H1 (cell line): Measurements from ENCODE around the gene HLF. TPM values are rescaled to one million over a fixed set of nuclear protein-coding genes. Genes with fewer than 3 reads are reported as not detected.

Source experiments
- HDAC2 ChIP-seq, 2 experiments: fragments of 300-600 bp in 1 of 2; sonication (generic) in 1 of 2; IDR thresholded peaks; 2 replicates each; pipeline ENCODE4 v1.6.1; 2011 to 2012; ENCODE audit warnings: low read depth in 2 of 2, low read length in 2 of 2, mild to moderate bottlenecking in 2 of 2, moderate library complexity in 2 of 2, borderline replicate concordance in 1 of 2, inconsistent platforms in 1 of 2
- RBBP5 ChIP-seq: IDR thresholded peaks from 2 replicates; pipeline ENCODE4 v1.7.1; 2012; ENCODE audit warnings: low read depth, mild to moderate bottlenecking, inconsistent platforms, low read length, moderate library complexity, borderline replicate concordance
- polyA plus RNA-seq, 7 experiments: library from polyadenylated mRNA; depleted of rRNA in 3 of 7; stranded (reverse) in 5 of 7; unstranded in 2 of 7; fragments of >200 nt in 5 of 7; fragments of 200-250 nt in 2 of 7; gene quantifications; 1 replicate in 5 of 7; 2 replicates in 1 of 7; 4 replicates in 1 of 7; pipeline versions ENCODE4 v1.2.1 to v1.2.3, GENCODE V29; 2011 to 2013; ENCODE audit warnings: missing spikeins in 2 of 7, mixed read lengths in 2 of 7
- total RNA-seq: library from RNA; stranded (reverse); fragmentation: NEBNext Ultra II Directional; extraction: Animal tissue kit (Norgen Biotek cat#: 25700); gene quantifications from 2 replicates; pipeline ENCODE4 v1.2.1, GENCODE V29; 2021
- TF ChIP-seq, protein P1 (sequence below), 3 experiments: IDR thresholded peaks; 1 replicate in 2 of 3; 2 replicates in 1 of 3; pipeline versions ENCODE4 v1.5.1 to v1.6.1; 2011; ENCODE audit warnings: low read length in 3 of 3, mild to moderate bottlenecking in 3 of 3, inconsistent platforms in 2 of 3, low read depth in 1 of 3, moderate library complexity in 1 of 3; ENCODE audit not compliant: insufficient read depth in 1 of 3; ENCODE audit errors: control extremely low read depth in 1 of 3
- TF ChIP-seq, protein P2 (sequence below): fragments of 300-600 bp; sonication (generic); IDR thresholded peaks from 2 replicates; pipeline ENCODE4 v1.7.1; 2012; ENCODE audit warnings: low read length, moderate library complexity, mild to moderate bottlenecking, inconsistent platforms; ENCODE audit not compliant: insufficient replicate concordance

The HLF gene
- total and polyA plus RNA-seq, 2 of the 8 experiments (the other 6 are each of a cell fraction or from before 2014, with no cell fraction given), result 0.39 to 0.60 TPM

DNA sequence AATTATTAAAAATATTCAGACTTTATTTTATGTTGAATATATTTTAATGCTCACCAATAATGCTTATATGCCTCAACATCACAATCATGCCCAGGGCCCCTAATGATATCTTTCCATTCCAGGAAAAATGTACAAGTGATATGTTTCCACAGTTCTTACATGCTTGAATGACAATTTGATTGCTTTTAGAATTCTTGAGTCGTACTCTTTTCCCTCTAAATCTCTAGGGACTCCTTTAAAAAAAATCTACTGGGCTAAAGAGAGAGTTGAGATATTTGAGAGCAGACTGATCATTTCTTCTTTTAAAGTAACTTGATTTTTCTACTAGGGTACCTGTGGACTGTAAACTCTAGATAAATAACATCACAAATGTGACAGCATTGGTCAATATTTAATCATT is 18.2 kb upstream of the HLF start (continued):
- TF ChIP-seq, protein P1, sequence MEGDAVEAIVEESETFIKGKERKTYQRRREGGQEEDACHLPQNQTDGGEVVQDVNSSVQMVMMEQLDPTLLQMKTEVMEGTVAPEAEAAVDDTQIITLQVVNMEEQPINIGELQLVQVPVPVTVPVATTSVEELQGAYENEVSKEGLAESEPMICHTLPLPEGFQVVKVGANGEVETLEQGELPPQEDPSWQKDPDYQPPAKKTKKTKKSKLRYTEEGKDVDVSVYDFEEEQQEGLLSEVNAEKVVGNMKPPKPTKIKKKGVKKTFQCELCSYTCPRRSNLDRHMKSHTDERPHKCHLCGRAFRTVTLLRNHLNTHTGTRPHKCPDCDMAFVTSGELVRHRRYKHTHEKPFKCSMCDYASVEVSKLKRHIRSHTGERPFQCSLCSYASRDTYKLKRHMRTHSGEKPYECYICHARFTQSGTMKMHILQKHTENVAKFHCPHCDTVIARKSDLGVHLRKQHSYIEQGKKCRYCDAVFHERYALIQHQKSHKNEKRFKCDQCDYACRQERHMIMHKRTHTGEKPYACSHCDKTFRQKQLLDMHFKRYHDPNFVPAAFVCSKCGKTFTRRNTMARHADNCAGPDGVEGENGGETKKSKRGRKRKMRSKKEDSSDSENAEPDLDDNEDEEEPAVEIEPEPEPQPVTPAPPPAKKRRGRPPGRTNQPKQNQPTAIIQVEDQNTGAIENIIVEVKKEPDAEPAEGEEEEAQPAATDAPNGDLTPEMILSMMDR (IDR thresholded peaks at IDR 0.05; ENCODE audit: control extremely low read depth in 1 of 3, insufficient read depth in 1 of 3, low read depth in 1 of 3, low read length in 3 of 3), result no peak
- TF ChIP-seq, protein P2, sequence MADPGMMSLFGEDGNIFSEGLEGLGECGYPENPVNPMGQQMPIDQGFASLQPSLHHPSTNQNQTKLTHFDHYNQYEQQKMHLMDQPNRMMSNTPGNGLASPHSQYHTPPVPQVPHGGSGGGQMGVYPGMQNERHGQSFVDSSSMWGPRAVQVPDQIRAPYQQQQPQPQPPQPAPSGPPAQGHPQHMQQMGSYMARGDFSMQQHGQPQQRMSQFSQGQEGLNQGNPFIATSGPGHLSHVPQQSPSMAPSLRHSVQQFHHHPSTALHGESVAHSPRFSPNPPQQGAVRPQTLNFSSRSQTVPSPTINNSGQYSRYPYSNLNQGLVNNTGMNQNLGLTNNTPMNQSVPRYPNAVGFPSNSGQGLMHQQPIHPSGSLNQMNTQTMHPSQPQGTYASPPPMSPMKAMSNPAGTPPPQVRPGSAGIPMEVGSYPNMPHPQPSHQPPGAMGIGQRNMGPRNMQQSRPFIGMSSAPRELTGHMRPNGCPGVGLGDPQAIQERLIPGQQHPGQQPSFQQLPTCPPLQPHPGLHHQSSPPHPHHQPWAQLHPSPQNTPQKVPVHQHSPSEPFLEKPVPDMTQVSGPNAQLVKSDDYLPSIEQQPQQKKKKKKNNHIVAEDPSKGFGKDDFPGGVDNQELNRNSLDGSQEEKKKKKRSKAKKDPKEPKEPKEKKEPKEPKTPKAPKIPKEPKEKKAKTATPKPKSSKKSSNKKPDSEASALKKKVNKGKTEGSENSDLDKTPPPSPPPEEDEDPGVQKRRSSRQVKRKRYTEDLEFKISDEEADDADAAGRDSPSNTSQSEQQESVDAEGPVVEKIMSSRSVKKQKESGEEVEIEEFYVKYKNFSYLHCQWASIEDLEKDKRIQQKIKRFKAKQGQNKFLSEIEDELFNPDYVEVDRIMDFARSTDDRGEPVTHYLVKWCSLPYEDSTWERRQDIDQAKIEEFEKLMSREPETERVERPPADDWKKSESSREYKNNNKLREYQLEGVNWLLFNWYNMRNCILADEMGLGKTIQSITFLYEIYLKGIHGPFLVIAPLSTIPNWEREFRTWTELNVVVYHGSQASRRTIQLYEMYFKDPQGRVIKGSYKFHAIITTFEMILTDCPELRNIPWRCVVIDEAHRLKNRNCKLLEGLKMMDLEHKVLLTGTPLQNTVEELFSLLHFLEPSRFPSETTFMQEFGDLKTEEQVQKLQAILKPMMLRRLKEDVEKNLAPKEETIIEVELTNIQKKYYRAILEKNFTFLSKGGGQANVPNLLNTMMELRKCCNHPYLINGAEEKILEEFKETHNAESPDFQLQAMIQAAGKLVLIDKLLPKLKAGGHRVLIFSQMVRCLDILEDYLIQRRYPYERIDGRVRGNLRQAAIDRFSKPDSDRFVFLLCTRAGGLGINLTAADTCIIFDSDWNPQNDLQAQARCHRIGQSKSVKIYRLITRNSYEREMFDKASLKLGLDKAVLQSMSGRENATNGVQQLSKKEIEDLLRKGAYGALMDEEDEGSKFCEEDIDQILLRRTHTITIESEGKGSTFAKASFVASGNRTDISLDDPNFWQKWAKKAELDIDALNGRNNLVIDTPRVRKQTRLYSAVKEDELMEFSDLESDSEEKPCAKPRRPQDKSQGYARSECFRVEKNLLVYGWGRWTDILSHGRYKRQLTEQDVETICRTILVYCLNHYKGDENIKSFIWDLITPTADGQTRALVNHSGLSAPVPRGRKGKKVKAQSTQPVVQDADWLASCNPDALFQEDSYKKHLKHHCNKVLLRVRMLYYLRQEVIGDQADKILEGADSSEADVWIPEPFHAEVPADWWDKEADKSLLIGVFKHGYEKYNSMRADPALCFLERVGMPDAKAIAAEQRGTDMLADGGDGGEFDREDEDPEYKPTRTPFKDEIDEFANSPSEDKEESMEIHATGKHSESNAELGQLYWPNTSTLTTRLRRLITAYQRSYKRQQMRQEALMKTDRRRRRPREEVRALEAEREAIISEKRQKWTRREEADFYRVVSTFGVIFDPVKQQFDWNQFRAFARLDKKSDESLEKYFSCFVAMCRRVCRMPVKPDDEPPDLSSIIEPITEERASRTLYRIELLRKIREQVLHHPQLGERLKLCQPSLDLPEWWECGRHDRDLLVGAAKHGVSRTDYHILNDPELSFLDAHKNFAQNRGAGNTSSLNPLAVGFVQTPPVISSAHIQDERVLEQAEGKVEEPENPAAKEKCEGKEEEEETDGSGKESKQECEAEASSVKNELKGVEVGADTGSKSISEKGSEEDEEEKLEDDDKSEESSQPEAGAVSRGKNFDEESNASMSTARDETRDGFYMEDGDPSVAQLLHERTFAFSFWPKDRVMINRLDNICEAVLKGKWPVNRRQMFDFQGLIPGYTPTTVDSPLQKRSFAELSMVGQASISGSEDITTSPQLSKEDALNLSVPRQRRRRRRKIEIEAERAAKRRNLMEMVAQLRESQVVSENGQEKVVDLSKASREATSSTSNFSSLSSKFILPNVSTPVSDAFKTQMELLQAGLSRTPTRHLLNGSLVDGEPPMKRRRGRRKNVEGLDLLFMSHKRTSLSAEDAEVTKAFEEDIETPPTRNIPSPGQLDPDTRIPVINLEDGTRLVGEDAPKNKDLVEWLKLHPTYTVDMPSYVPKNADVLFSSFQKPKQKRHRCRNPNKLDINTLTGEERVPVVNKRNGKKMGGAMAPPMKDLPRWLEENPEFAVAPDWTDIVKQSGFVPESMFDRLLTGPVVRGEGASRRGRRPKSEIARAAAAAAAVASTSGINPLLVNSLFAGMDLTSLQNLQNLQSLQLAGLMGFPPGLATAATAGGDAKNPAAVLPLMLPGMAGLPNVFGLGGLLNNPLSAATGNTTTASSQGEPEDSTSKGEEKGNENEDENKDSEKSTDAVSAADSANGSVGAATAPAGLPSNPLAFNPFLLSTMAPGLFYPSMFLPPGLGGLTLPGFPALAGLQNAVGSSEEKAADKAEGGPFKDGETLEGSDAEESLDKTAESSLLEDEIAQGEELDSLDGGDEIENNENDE, result no peak
- TF ChIP-seq HDAC2 (IDR thresholded peaks at IDR 0.05; ENCODE audit: borderline replicate concordance in 1 of 2, low read depth in 2 of 2, low read length in 2 of 2) (no peak), RBBP5 (no peak)
- TF ChIP-seq, all 59 proteins: peak for 0
